Activated CD4-positive, alpha-beta T cell treated with anti-CD3 and anti-CD28 coated beads, Interleukin-2, amount 10 ng/mL, durations not matched to agents 7 days and 5 days (primary cell): ENCODE results near the gene MMS19. TPM values are rescaled to one million over a fixed set of nuclear protein-coding genes. Genes with fewer than 3 reads are reported as not detected.

Experiments
- CTCF ChIA-PET: fragments of 350-600 bp; sonication (Branson Sonifier 250); formaldehyde crosslinking; loops from one replicate; lab custom pipeline; 2021; ENCODE audit warnings: antibody characterized with exemption; lab: Charles Lee
- POLR2A ChIA-PET: fragments of 350-600 bp; sonication (Branson Sonifier 250); formaldehyde crosslinking; loops from one replicate; lab custom pipeline; 2021; ENCODE audit warnings: antibody characterized with exemption; lab: Charles Lee
- DNase-seq: peaks from one replicate; pipeline ENCODE4 v3.0.0-alpha.2; 2020
- H3K27ac Mint-ChIP-seq: one replicate; pipeline ENCODE4 v1.8.0; 2021; ENCODE audit warnings: mild to moderate bottlenecking, moderate library complexity, mixed read lengths
- H3K27me3 Mint-ChIP-seq: one replicate; pipeline ENCODE4 v1.8.0; 2021; ENCODE audit warnings: mixed read lengths
- H3K36me3 Mint-ChIP-seq: one replicate; pipeline ENCODE4 v1.8.0; 2021; ENCODE audit warnings: low read depth, mixed read lengths
- H3K4me1 Mint-ChIP-seq: one replicate; pipeline ENCODE4 v1.8.0; 2021; ENCODE audit warnings: mixed read lengths
- H3K4me3 Mint-ChIP-seq: one replicate; pipeline ENCODE4 v1.8.0; 2021; ENCODE audit warnings: mild to moderate bottlenecking, moderate library complexity, mixed read lengths
- H3K9me3 Mint-ChIP-seq: one replicate; pipeline ENCODE4 v1.8.0; 2021; ENCODE audit warnings: mixed read lengths
- total RNA-seq, 2 experiments: library from RNA; stranded (reverse); gene quantifications; one replicate each; pipeline ENCODE4 v1.2.3, GENCODE V29; 2021

The MMS19 gene
- total RNA-seq, 2 experiments from 2014 or later = 64.7 to 68.6 TPM

GRCh38 chr10:97466755-97467154, 31.5 kb downstream of the MMS19 start:
- H3K27me3 Mint-ChIP-seq = no peaks in the 10 kb centered on the region
- CTCF ChIA-PET = interaction anchor here (0.9 to 2.4 kb wide), 4 partner anchors 10 to 87 kb away, joined by 3 to 7 read pairs (median 4); no protein-coding TSS in a partner anchor
- no peak overlapping the region for H3K27ac Mint-ChIP-seq
- H3K4me3 Mint-ChIP-seq = no peak overlapping the region
- peaks cover 5% of the 10 kb centered on the region for H3K4me1 Mint-ChIP-seq
- no peaks in the 10 kb centered on the region for H3K9me3 Mint-ChIP-seq
- peaks cover 33% of the 10 kb centered on the region for H3K36me3 Mint-ChIP-seq
- DNase-seq = no peak
- POLR2A ChIA-PET = interaction anchor here (0.7 kb wide), 1 partner anchor 25 kb away, joined by 6 read pairs; no protein-coding TSS in a partner anchor

GRCh38 chr10:97465982-97466381, 32.2 kb downstream of the MMS19 start:
- POLR2A ChIA-PET = no interaction called here
- Mint-ChIP-seq H3K36me3 (peaks cover 33% of the 10 kb centered on the region), H3K27ac (no peak overlapping the region), H3K4me1 (peaks cover 5% of the 10 kb centered on the region), H3K4me3 (no peak overlapping the region), H3K27me3 (no peaks in the 10 kb centered on the region), H3K9me3 (no peaks in the 10 kb centered on the region)
- DNase-seq = no peak
- CTCF ChIA-PET = interaction anchor here (0.9 to 2.4 kb wide), 4 partner anchors 11 to 88 kb away, joined by 3 to 7 read pairs (median 4); no protein-coding TSS in a partner anchor

GRCh38 chr10:97464226-97464625, 34.0 kb downstream of the MMS19 start:
- DNase-seq = no peak
- ChIA-PET CTCF (interaction anchor here (0.8 to 1.0 kb wide), 6 partner anchors 16 to 72 kb away, joined by 3 read pairs; no protein-coding TSS in a partner anchor), POLR2A (no interaction called here)
- no peak overlapping the region for H3K4me3 Mint-ChIP-seq
- peaks cover 35% of the 10 kb centered on the region for H3K36me3 Mint-ChIP-seq
- no peaks in the 10 kb centered on the region for H3K9me3 Mint-ChIP-seq
- H3K27me3 Mint-ChIP-seq = no peaks in the 10 kb centered on the region
- peaks cover 5% of the 10 kb centered on the region for H3K4me1 Mint-ChIP-seq
- H3K27ac Mint-ChIP-seq = peak overlapping the region; percentile 5

GRCh38 chr10:97463363-97464132, 34.7 kb downstream of the MMS19 start:
- H3K27me3 Mint-ChIP-seq = no peaks in the 10 kb centered on the region
- no peak overlapping the region for H3K27ac Mint-ChIP-seq
- CTCF ChIA-PET = interaction anchor here (0.7 to 1.0 kb wide), 6 partner anchors 17 to 58 kb away, joined by 3 to 4 read pairs (median 3); no protein-coding TSS in a partner anchor
- H3K9me3 Mint-ChIP-seq = no peaks in the 10 kb centered on the region
- peak; percentile 59 for DNase-seq
- H3K4me3 Mint-ChIP-seq = no peak overlapping the region
- H3K36me3 Mint-ChIP-seq = peaks cover 38% of the 10 kb centered on the region
- POLR2A ChIA-PET = no interaction called here
- peaks cover 2% of the 10 kb centered on the region for H3K4me1 Mint-ChIP-seq

- H3K36me3 Mint-ChIP-seq = peaks cover 43% of the 10 kb centered on the region
- ChIA-PET POLR2A (no interaction called here), CTCF (interaction anchor here (1.3 kb wide), 1 partner anchor 8 kb away, joined by 7 read pairs; no protein-coding TSS in a partner anchor)
- no peaks in the 10 kb centered on the region for H3K27me3 Mint-ChIP-seq
- H3K4me1 Mint-ChIP-seq = no peaks in the 10 kb centered on the region
- no peak for DNase-seq
- H3K4me3 Mint-ChIP-seq = no peak overlapping the region
- no peak overlapping the region for H3K27ac Mint-ChIP-seq
- H3K9me3 Mint-ChIP-seq = no peaks in the 10 kb centered on the region
These were observed 35.9 kb downstream of the MMS19 start for GRCh38 chr10:97462309-97462708.

- POLR2A ChIA-PET = no interaction called here
- Mint-ChIP-seq H3K4me3 (no peak overlapping the region), H3K9me3 (no peaks in the 10 kb centered on the region), H3K27ac (peak overlapping the region; percentile 4), H3K27me3 (no peaks in the 10 kb centered on the region), H3K36me3 (peaks cover 48% of the 10 kb centered on the region), H3K4me1 (no peaks in the 10 kb centered on the region)
- CTCF ChIA-PET = interaction anchor here (0.7 to 1.3 kb wide), 4 partner anchors 8 to 179 kb away, joined by 3 to 4 read pairs (median 4); no protein-coding TSS in a partner anchor
- DNase-seq = no peak
These were observed 38.3 kb downstream of the MMS19 start for GRCh38 chr10:97459933-97460332.

- no peaks in the 10 kb centered on the region for H3K9me3 Mint-ChIP-seq
- H3K27ac Mint-ChIP-seq = no peak overlapping the region
- peaks cover 52% of the 10 kb centered on the region for H3K36me3 Mint-ChIP-seq
- POLR2A ChIA-PET = no interaction called here
- CTCF ChIA-PET = interaction anchor here (1.0 to 1.1 kb wide), 2 partner anchors 9 to 54 kb away, joined by 4 read pairs; no protein-coding TSS in a partner anchor
- H3K4me1 Mint-ChIP-seq = peaks cover 7% of the 10 kb centered on the region
- H3K27me3 Mint-ChIP-seq = no peaks in the 10 kb centered on the region
- no peak overlapping the region for H3K4me3 Mint-ChIP-seq
- no peak for DNase-seq
These were observed 39.1 kb downstream of the MMS19 start for GRCh38 chr10:97459111-97459510.

- Mint-ChIP-seq H3K36me3 (peaks cover 44% of the 10 kb centered on the region), H3K4me1 (peaks cover 9% of the 10 kb centered on the region), H3K27ac (no peak overlapping the region), H3K4me3 (no peak overlapping the region), H3K9me3 (no peaks in the 10 kb centered on the region), H3K27me3 (no peaks in the 10 kb centered on the region)
- ChIA-PET POLR2A (no interaction called here), CTCF (interaction anchor here (0.7 to 1.7 kb wide), 5 partner anchors 10 to 261 kb away, joined by 3 to 4 read pairs (median 3); partner anchors contain the start of genes EXOSC1 and ZDHHC16)
- DNase-seq = no peak
These were observed 41.5 kb downstream of the MMS19 start for GRCh38 chr10:97456686-97457065.

GRCh38 chr10:97456034-97456685, 42.1 kb downstream of the MMS19 start:
- Mint-ChIP-seq H3K4me3 (no peak overlapping the region), H3K4me1 (peaks cover 12% of the 10 kb centered on the region), H3K27me3 (no peaks in the 10 kb centered on the region), H3K36me3 (peaks cover 44% of the 10 kb centered on the region), H3K27ac (no peak overlapping the region), H3K9me3 (no peaks in the 10 kb centered on the region)
- ChIA-PET CTCF (interaction anchor here (1.2 to 1.7 kb wide), 4 partner anchors 10 to 46 kb away, joined by 3 to 4 read pairs (median 4); partner anchors contain the start of genes EXOSC1 and ZDHHC16), POLR2A (no interaction called here)
- DNase-seq = no peak

GRCh38 chr10:97454330-97455036, 43.7 kb downstream of the MMS19 start:
- no peak for DNase-seq
- Mint-ChIP-seq H3K36me3 (peaks cover 37% of the 10 kb centered on the region), H3K9me3 (no peaks in the 10 kb centered on the region), H3K27ac (peak overlapping the region; percentile 82), H3K4me3 (no peak overlapping the region), H3K27me3 (no peaks in the 10 kb centered on the region), H3K4me1 (peaks cover 17% of the 10 kb centered on the region)
- POLR2A ChIA-PET = no interaction called here
- CTCF ChIA-PET = interaction anchor here (0.8 to 2.4 kb wide), 2 partner anchors 12 to 13 kb away, joined by 3 to 6 read pairs; no protein-coding TSS in a partner anchor

- Mint-ChIP-seq H3K36me3 (peaks cover 29% of the 10 kb centered on the region), H3K4me3 (no peak overlapping the region), H3K27me3 (no peaks in the 10 kb centered on the region), H3K9me3 (no peaks in the 10 kb centered on the region), H3K27ac (no peak overlapping the region), H3K4me1 (peaks cover 31% of the 10 kb centered on the region)
- ChIA-PET POLR2A (no interaction called here), CTCF (interaction anchor here (1.4 kb wide), 1 partner anchor 13 kb away, joined by 3 read pairs; no protein-coding TSS in a partner anchor)
- no peak for DNase-seq
These were observed 45.9 kb downstream of the MMS19 start for GRCh38 chr10:97452352-97452751.

- H3K36me3 Mint-ChIP-seq = peaks cover 29% of the 10 kb centered on the region
- H3K9me3 Mint-ChIP-seq = no peaks in the 10 kb centered on the region
- no peak for DNase-seq
- H3K4me3 Mint-ChIP-seq = no peak overlapping the region
- ChIA-PET CTCF (interaction anchor here (1.1 to 1.4 kb wide), 2 partner anchors 14 to 49 kb away, joined by 3 read pairs; no protein-coding TSS in a partner anchor), POLR2A (no interaction called here)
- H3K27me3 Mint-ChIP-seq = no peaks in the 10 kb centered on the region
- H3K27ac Mint-ChIP-seq = no peak overlapping the region
- H3K4me1 Mint-ChIP-seq = peaks cover 38% of the 10 kb centered on the region
These were observed 46.6 kb downstream of the MMS19 start for GRCh38 chr10:97451605-97452004.
